Measurements from ENCODE around the gene TMEM120B.
"Not testable (repeated sequence)": the region's sequence is repeated elsewhere in the genome, so short reads cannot be mapped to it uniquely, and the experiment has no call there.

TMEM120B gene

GRCh38 chr12:121712461-121713256, at the start of gene TMEM120B:
Gene TMEM120B (plus strand): TSS chr12:121712752. CDS start chr12:121712896, 144 bp downstream.
- peak within 1 kb of the TSS; percentile 95 for H3K4me3 ChIP-seq (ENCODE audit: low read depth, low read length)

- no peak overlapping the region for H3K4me3 ChIP-seq (ENCODE audit: low read depth, low read length)
Observed at GRCh38 chr12:121663610-121663929, 49.0 kb upstream of the TMEM120B start.

- not testable (repeated sequence) for H3K4me3 ChIP-seq (ENCODE audit: low read depth, low read length)
Observed at GRCh38 chr12:121666829-121667228, 45.7 kb upstream of the TMEM120B start.

GRCh38 chr12:121668750-121669520, 43.6 kb upstream of the TMEM120B start:
- no peak overlapping the region for H3K4me3 ChIP-seq (ENCODE audit: low read depth, low read length)

GRCh38 chr12:121669521-121669900, 43.0 kb upstream of the TMEM120B start, which contains the start of gene MORN3:
Gene MORN3 (minus strand): TSS chr12:121669654. CDS start chr12:121669483, 171 bp downstream.
- H3K4me3 ChIP-seq (ENCODE audit: low read depth, low read length), result no peak within 1 kb of the TSS

- H3K4me3 ChIP-seq (ENCODE audit: low read depth, low read length), result peak overlapping the region; percentile 41
Observed at GRCh38 chr12:121673013-121673511, 39.5 kb upstream of the TMEM120B start.

GRCh38 chr12:121676190-121676589, 36.4 kb upstream of the TMEM120B start:
- H3K4me3 ChIP-seq (ENCODE audit: low read depth, low read length), result no peak overlapping the region

- no peak overlapping the region for H3K4me3 ChIP-seq (ENCODE audit: low read depth, low read length)
Observed at GRCh38 chr12:121678305-121678704, 34.2 kb upstream of the TMEM120B start.

GRCh38 chr12:121678716-121679300, 33.7 kb upstream of the TMEM120B start:
- H3K4me3 ChIP-seq (ENCODE audit: low read depth, low read length), result no peak overlapping the region

- not testable (repeated sequence) for H3K4me3 ChIP-seq (ENCODE audit: low read depth, low read length)
Observed at GRCh38 chr12:121679661-121680197, 32.8 kb upstream of the TMEM120B start.

- no peak overlapping the region for H3K4me3 ChIP-seq (ENCODE audit: low read depth, low read length)
Observed at GRCh38 chr12:121688966-121689365, 23.6 kb upstream of the TMEM120B start.

GRCh38 chr12:121689430-121689829, 23.1 kb upstream of the TMEM120B start:
- no peak overlapping the region for H3K4me3 ChIP-seq (ENCODE audit: low read depth, low read length)

- not testable (repeated sequence) for H3K4me3 ChIP-seq (ENCODE audit: low read depth, low read length)
Observed at GRCh38 chr12:121692744-121693143, 19.8 kb upstream of the TMEM120B start.

- H3K4me3 ChIP-seq (ENCODE audit: low read depth, low read length), result no peak overlapping the region
Observed at GRCh38 chr12:121693155-121693687, 19.3 kb upstream of the TMEM120B start.

- H3K4me3 ChIP-seq (ENCODE audit: low read depth, low read length), result no peak overlapping the region
Observed at GRCh38 chr12:121697093-121697698, 15.4 kb upstream of the TMEM120B start.

GRCh38 chr12:121697861-121698260, 14.7 kb upstream of the TMEM120B start:
- H3K4me3 ChIP-seq (ENCODE audit: low read depth, low read length), result not testable (repeated sequence)

- no peak overlapping the region for H3K4me3 ChIP-seq (ENCODE audit: low read depth, low read length)
Observed at GRCh38 chr12:121701667-121702277, 10.8 kb upstream of the TMEM120B start.

- H3K4me3 ChIP-seq (ENCODE audit: low read depth, low read length), result no peak overlapping the region
Observed at GRCh38 chr12:121702944-121703343, 9.6 kb upstream of the TMEM120B start.

- no peak overlapping the region for H3K4me3 ChIP-seq (ENCODE audit: low read depth, low read length)
Observed at GRCh38 chr12:121705514-121705913, 7.0 kb upstream of the TMEM120B start.

Data from iPS-11a (cell line).